Fibroblast of the conjunctiva (primary cell): ENCODE results near the gene GPR158.

Source experiments
- DNase-seq: peaks from one replicate; pipeline ENCODE4 v3.0.0-alpha.2; 2010; ENCODE audit warnings: low read depth

The GPR158 gene

DNA sequence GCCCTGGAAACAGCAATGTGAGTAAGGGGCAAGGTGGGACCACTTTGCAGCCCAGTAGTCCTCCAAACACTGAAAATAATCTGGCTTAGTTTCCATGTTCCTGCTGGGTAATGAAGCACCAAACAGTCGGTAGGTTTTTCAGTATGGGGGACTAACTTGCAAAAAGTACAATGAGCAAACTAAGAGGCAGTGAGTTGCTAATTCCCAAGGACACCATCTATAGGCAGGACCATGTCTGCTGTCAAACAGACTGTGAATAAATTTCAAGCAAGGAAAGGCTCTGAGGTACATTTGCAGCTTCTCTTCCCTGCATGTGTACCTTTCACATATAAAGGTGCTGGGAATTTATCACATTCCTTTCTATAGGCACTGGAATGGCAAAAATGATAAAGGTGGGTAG lies 327.7 kb downstream of the GPR158 start:
- no peak for DNase-seq

DNA sequence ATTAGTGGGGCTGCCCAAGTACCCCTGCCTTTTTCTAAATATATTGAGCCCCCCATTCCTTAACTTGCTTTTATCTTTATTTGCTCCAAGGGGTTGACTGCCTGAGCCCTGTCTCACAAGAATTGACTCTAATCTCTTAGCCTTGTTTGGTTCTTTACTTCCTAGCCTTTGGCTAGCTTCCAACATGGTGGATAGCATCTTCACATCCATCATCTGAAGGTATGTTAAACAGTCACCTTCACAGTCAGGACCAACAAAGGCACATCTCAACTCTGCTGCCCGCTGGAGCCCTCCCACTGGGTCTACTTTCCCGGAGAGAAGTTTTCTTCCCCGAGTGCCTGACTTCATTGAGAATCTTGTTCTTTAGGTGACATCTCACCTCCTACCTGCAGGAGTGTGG lies 329.5 kb downstream of the GPR158 start:
- DNase-seq = no peak

DNA sequence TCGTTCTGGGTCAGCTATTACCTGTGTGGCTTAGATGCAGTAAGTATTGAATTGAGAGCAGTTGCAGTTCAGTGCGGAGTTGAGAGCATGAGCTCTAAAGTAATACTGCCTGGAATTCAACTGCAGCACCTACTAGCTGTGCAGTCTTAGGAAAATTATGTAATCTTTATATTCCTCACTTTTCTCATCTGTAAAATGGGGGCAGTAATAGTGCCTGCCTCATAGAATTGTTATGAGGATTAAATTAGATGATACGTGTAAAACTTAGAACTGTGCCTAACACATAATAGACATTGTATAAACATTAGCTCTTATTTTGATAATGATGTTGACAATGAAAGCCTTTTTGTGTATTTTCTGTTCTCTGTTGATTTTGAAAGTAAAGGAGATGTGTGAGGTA lies 330.0 kb downstream of the GPR158 start:
- no peak for DNase-seq

DNA sequence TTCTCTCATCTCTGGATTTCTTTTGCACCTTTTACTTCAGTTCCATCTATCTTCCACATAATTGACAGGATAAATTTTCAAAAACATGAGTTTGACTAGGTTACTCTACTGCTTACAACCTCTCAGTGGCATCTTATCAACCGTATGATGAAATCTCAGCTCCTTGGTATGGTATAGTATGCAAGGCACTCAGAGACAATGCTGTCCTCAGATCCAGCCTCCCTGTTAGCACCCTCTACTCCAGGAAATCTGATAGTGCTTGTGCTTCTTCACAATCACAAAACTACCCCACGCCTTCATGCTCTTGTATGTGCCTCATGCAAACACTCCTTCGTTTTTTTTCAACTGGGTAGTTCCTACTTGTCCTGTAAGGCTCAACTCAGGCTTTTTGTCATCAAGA lies 330.7 kb downstream of the GPR158 start:
- no peak for DNase-seq

DNA sequence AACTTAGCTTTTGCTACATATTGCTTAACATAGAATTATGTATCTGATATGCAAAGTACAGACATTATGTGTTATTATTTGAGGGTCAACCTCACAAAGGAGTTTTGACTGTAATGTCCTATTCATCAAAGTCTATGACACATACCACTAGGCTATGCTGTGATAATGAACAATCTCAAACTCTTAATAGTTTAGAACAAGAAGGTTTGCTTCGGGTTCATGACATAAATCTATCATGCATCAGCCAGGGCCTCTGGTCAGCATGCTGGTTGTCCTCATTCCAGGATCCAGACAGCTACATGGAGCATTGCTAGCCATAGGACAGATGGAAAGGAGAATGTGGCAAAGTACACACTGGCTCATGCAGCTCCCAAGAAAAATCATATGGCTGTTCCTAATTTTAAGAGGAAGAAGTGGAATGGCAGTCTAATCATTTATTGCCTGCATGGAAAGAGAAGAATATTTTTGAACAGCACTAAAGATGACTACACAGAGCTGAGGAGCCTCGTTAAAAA lies 332.1 kb downstream of the GPR158 start:
- no peak for DNase-seq

DNA sequence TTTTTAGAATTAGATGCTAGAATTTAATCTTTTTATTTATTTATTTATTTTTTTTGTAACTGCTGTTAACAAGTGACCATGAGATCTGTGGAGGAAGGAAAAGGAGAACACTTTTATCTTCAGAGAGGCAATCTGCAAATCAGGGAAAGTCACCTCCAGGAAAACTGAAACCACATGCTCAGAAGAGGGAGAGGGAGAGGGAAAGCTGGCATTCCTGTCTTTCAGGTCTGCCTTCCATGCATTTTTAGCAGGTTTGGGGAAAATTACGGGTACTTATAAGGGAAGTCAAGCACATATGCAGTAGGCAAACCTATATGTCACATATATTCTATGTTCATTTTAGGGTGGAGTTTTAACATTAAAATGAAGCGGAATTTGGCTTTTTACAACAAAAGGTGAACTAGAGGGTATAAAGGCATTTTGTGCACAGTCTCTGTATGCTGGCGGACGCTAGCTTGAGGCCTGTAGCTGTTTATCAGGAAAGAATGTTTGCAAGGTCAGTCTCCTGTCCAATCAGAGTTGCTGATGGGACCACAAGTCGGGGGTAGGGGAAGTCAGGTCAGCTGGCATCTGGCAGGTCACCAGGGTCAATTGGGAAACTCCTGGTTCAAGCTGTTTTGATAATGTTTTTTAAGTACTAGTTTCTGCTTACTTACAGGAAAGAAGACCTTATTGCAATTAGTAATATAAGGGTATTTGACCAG lies 333.5 kb downstream of the GPR158 start:
- DNase-seq = no peak

DNA sequence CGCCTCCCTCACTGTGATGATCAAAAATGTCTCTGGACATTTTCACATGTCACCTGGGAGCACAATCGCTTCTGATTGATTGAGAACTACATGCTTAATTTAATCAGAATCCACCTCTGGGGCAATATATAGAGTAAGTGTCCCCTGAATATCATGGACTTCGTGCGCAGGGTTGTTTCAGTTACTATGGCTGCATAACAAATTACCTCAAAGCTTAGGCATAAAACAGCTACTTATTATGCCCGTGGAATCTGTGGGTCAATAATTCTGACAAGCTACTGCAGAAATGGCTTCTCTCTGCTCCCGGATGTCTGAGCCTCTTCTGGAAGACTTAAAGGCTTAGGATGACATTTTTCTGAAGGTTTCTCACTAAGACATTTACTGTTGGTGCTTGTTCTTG lies 334.4 kb downstream of the GPR158 start:
- no peak for DNase-seq

DNA sequence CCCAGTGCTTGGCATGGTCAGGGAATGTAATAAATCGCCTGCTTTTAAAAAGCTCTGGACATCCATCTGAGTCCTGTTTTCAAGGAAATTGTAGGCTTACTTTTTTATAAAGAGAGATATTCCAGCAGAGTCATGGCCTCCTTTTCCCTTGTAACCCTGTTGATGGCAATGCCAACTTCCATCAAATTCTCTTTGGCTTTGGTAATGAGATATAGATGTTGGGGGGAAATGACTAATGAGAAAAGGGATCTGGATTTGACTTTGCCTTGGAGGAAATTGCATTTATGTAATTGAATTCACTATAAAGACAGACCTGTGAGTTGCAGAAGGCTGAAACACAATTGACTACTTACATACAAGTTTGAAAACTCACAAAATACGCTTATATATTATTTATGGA lies 347.5 kb downstream of the GPR158 start:
- no peak for DNase-seq

DNA sequence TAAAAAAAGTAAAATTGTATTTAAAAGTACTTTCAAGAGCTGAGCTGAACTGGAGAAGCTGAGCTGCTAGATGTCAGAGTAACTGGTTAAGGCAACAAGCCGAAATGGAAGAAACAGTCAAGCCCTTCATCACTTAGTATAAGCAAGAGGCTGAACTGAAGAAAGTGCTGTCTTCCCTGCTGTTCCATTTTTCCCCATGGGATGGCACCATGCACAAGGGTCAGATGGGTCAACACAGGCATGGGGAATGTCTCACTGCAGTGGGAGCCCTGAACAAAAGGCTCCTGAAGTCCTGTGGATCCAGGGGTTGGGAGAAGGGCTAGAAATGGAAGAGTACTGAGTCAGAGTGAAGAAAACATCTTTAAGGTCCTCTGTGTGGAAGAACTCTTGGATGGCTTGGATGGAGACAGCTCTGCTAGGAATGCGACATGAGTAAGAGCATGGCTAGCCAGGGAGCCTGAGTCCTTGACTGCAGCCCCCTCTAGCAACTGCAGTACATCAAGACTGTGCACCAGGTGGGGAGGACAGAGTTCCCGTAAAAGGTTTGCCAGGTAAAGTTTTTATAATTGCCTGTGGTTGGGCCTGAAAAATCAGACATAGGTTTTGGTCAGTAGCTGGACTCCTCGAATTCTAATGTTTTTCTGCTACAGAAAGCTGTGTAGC lies 348.3 kb downstream of the GPR158 start:
- no peak for DNase-seq

DNA sequence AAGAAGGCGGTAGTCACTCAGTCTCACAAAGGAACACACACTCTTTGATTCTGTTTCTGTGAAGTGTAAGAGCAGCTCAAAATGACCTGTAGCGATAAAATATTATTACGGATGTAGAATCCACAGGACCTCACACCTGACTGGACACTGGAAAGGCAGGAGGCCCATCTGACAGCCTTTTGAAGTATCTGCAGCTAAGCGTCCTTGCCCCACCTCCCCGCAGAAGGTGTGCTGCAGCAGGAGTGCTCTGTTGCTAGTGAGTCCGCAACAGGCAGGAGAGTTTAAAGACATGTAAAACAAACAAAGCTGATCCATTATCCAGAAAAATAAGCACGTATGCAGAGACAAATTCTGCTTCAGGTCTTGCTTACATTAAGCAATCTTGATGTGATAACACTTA lies 355.5 kb downstream of the GPR158 start:
- DNase-seq = no peak

DNA sequence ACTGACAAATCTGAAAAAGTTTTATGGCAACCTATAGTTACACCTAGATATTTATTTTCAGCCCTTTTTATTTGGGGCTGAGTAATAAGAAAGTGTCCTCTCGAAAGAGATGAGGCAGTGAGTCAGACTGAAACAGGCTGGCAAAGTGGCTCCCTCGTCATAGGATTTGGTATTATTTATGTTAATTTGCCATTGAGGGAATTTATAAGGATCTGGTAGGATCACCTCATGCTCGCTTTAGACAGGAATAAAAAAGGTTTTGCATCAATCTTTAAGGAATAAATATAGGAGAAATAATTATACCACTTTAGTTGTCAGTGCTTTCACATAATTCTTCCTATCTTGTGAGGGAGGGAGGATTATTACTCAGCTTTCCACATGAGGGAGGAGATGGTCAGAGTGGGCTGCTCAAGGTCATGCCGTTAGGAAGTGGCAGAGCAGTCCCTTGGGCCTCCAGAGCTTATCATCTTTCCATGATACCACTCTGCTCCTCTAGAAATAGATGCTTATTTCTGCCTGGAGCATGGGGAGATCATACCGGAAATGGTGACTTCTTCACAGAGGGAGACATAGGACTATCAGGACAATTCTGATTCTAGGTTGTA lies 356.8 kb downstream of the GPR158 start:
- DNase-seq = no peak

DNA sequence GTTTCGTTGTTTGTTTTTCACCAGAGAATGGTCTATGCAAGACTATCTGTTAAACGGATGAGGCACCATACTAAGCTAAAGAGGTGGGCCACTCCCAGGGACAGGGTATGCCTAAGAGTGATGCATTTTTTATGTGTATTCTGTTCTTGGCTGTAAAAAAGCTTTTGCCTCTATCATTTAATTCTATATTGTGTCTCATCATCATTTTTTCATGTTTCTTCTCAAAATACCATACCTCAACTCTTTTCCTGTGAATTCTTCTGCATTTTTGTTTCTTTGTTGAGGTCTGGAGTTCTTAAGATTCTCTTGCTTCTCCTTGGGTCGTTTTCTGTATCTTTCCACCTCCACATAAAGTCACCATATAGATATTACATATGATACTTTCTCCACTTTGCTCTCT lies 357.4 kb downstream of the GPR158 start:
- DNase-seq = no peak

DNA sequence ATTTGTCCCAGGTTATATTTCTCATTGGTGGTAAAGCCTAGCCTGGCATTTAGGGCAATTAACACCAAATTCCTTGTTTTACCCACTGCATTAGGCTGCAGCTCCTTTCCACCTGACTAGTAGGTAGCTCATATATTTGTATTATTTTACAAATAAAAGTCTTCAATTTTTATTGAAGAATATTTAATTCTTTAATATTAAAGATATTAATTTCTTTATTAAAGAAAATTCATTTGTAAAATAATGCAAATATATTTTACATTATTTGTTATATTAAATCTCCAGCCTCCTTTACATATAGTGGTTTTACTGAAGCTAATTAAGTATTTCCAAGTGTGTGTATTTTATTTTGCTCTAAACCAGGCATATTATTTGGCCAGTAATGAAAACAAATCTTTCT lies 361.2 kb downstream of the GPR158 start:
- DNase-seq = no peak

DNA sequence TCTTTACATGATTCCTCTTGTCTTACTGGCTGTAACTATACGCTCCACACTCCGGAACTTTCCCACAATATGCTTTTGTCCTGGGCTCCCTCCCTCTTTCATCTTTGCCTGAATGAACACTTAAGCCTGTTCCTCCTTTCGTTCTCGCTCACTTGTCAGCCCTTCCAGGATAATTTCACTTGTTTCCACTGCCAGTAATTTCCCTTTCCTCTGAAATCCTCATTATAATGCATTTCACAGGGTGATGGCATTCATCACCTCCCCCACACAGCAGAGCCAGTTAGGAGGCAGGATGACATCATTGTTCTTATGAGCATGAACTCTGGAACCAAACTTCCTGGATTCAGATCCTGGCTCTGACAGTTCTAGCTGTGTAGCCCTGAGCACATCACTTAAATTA lies 372.6 kb downstream of the GPR158 start:
- no peak for DNase-seq

DNA sequence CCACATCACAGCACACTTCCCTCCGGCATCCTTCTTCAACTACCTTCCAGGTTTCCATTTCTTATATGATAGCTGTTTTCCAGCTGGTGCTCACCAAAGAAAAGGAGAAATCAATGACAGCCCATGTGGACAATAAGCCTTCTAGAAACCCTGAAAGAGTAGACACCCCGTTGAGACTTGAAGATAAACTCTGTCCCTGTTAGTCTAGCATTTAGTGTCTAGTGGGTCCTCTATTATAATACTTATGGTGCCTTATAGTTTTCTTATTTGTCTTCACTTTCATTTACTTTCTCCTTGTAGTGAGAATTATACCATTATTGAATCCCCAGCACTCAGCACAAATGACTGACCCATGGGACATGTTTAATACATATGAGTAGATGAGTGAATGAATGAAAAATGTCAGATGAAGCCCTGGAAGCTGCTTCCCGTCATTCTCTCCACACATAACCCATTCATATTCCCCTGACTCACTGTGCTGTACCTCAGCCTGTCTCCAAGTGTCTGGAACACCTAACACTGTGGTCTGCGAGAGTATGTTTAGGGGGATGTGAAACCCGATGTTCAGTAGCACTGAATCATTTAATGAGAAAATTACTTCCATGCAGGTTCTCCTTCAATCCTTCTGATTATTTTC lies 377.6 kb downstream of the GPR158 start:
- no peak for DNase-seq

DNA sequence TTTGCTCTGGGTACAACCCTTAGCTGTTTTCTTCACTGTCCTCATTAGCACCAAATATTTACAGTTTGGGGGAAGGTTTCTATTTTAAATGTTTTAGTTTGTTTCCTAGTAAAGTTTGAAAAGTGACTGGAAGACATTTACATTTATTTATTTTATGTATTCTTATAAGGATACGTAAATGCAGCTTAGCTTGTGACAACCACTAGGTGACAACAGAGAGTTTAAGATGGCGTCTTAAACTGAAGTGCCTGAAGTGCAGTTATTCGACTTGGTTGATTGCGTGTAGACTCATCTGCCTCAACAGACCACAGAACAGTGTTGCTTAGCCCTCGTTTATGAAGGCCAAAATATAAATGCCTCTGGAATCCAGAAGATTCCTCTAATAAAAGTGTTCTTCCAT lies 381.1 kb downstream of the GPR158 start:
- DNase-seq = no peak

DNA sequence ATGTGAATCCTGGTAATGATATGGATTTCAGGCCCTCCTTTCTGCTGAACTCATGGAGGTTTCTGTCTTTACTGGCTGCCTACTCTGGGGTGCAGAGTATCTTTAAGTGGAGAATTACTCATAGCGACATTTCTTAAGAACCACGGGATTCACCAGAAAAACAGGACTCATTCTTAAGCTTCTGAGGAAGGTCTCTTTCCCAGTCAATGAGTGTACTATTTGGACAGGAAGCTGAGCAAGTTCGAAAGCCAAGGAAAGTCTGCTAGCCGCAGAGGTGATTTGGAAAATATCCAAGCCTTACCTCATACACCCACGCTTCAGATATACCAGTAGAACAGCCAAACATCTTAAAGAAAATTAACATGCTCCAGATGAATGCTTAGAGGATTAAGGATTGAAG lies 381.7 kb downstream of the GPR158 start:
- DNase-seq = no peak

DNA sequence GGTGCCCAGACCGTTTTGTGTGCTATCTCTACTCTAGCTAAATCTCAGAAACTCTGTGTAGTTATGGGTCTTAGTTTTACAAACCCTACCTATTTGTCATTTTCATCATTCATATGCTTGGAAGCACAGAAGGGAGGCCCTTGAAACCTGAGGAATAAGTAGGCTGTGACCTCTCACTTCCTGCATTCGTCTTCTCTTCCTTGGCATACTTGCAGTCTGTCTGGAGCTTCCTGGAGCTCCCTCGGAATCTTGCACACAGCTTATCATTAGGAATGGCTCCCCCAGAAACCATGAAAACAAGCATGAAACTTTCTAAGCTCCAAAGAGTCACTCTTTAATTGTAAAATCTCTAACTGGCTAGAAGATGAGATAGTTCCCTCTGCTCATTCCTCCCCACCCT lies 382.3 kb downstream of the GPR158 start:
- DNase-seq = no peak

DNA sequence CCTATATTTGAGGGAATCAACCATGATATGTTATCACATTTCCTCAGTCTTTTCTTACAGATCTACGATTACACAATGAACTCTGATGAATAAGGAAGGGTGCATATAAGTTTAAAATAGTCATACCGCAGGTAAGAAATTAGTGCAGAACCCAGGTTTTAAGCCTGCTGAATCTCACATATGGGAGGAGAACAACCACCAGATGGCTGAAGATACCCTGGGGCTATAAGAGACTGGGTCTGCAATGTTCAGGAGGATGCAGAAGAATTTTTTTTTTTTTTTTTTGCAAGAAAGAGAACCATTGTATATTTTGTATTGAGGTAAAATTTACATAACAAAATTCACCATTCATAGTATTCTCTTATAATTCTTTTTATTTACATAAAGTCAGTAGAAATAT lies 387.0 kb downstream of the GPR158 start:
- DNase-seq = no peak

DNA sequence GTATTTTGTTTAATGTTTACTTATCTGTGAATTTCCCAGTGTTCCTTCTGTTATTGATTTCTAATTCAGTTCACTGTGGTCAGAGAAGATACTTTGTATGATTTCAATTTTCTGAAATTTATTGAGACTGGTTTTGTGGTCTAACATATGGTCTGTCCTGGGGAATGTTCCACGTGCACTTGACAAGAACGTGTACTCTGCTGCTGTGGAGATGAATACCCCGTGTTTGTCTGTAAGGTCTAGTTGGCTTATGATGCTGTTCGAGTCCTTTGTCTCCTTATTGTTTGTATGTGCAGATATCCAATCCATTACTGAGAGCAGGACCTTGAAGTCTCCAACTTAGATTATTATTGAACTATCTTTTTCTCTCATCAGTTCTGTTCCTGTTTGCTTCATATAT lies 387.7 kb downstream of the GPR158 start:
- no peak for DNase-seq

DNA sequence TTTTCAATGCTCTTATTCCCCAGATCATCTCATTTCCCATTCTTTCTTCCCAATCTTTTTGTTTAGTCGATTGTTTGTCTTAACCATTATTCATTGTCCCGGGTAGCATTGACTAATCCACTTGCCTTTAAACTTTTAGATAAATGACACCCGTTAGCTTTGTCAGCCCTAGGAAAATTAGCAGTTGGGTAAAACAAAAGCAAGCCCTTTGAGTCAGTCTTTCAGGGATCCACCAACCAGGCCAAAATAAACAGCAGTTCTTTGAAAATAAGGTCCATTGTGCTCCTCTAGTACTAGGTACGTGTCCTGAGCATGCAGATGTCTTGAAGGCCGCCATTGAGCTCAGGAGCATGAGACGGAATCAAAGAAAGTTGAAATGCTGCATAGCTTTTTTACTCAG lies 389.6 kb downstream of the GPR158 start:
- no peak for DNase-seq

DNA sequence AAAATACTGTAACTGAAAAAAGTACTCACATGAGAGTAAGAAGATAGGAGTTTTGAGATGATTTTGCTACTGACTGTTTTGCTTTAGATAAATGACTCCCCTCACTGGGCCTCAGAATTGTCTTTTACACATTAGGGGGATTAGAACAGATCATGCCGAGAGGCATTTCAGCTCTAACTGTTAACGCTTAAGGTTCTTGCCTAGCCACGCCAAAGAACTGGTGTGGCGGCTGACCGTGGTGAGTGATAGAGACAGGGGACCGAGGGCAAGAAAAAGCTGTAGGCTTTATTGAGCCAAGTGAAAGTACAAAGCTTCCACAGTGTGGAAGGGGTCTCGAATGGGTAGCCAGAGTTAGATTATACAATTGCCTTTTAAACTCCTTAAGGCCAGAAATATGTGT lies 390.8 kb downstream of the GPR158 start:
- DNase-seq = no peak

DNA sequence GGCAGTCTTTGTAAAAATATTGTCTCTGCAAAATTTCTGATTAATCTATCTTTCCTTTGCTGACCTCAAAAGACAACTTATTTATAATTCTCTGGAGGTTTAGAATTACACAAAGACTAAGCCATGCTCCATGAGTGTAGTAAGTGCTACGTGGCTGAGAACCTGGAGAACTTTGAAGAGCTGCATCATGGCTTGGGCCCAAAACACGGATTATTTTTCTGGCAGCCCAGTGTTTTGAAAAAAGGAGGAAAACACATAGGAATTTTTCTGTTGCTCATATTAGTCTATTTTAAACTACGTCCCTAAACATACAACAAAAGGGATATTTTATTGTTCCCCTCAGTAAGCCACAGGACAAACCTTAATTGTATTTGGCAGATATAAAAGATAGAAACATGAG lies 398.5 kb downstream of the GPR158 start:
- no peak for DNase-seq
